C4-2B (cell line): ENCODE results near the gene DOCK3.

ENCODE experiments used
- CTCF ChIP-seq: fragments of 450-650 bp; conservative IDR thresholded peaks from 2 replicates; pipeline ENCODE4 v1.5.1; 2017; ENCODE audit warnings: mild to moderate bottlenecking
- ZFX ChIP-seq: fragments of 450-650 bp; IDR thresholded peaks from 2 replicates; pipeline ENCODE4 v1.6.1; 2017

DNA sequence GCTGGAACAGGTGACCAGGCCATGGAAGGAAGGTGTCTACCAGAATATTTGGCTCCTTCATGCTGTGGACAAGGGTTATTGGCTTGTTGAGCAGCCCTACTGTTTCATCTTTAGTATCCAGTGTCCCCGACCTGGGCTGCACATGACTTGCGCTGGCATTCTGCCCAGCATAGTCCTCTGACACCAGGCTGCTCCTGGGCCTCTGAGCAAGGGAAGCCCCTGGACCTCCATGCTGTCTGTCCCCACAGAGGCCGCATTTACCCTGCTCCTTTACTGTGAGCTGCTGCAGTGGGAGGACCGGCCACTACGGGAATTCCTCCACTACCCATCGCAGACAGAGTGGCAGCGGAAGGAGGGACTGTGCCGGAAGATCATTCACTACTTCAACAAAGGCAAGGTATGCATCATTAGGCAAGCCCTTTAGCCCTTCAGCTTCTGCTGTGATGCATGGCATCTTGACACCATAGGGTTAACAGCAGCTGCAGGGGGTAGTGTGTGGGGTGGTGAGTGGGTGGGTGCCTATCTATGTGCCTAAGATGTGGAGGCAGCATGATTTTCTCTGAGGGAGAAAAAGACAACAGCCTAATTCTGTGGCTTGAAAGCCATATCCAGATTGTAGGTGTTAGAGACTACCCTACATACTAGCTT is 666.4 kb downstream of the DOCK3 start:
- TF ChIP-seq CTCF = no peak
- TF ChIP-seq ZFX = no peak
